Activated CD8-positive, alpha-beta T cell treated with anti-CD3 and anti-CD28 coated beads for 36 hours (primary cell): ENCODE measurements around the gene AK4. TPM values are rescaled to one million over a fixed set of nuclear protein-coding genes. Genes with fewer than 3 reads are reported as not detected.
A peak's percentile ranks its signal among the peaks of the same experiment; 100 is the strongest.
"Not testable (repeated sequence)": the region's sequence is repeated elsewhere in the genome, so short reads cannot be mapped to it uniquely, and the experiment has no call there.

Source experiments
- ATAC-seq: fragments of 200-7000 bp; cut with Tn5 transposase; one replicate; pipeline ENCODE4 v1.10.0; 2021; ENCODE audit warnings: mild to moderate bottlenecking, moderate library complexity
- CTCF ChIA-PET: fragments of 350-600 bp; sonication (Branson Sonifier 250); formaldehyde crosslinking; loops from one replicate; lab custom pipeline; 2021; ENCODE audit warnings: antibody characterized with exemption; lab: Charles Lee
- POLR2A ChIA-PET: fragments of 350-600 bp; sonication (Branson Sonifier 250); formaldehyde crosslinking; loops from one replicate; lab custom pipeline; 2021; ENCODE audit warnings: antibody characterized with exemption; lab: Charles Lee
- DNase-seq: peaks from one replicate; pipeline ENCODE4 v3.0.0-alpha.2; 2020
- H3K27ac Mint-ChIP-seq: one replicate; pipeline ENCODE4 v1.8.0; 2021; ENCODE audit warnings: mild to moderate bottlenecking, mixed read lengths
- H3K27me3 Mint-ChIP-seq: one replicate; pipeline ENCODE4 v1.8.0; 2021; ENCODE audit warnings: mixed read lengths
- H3K36me3 Mint-ChIP-seq: one replicate; pipeline ENCODE4 v1.8.0; 2021; ENCODE audit warnings: low read depth, mixed read lengths
- H3K4me1 Mint-ChIP-seq: one replicate; pipeline ENCODE4 v1.8.0; 2021; ENCODE audit warnings: low read depth, mixed read lengths
- H3K4me3 Mint-ChIP-seq: one replicate; pipeline ENCODE4 v1.8.0; 2021; ENCODE audit warnings: mild to moderate bottlenecking, moderate library complexity, mixed read lengths
- H3K9me3 Mint-ChIP-seq: one replicate; pipeline ENCODE4 v1.8.0; 2021; ENCODE audit warnings: mixed read lengths
- intact Hi-C: fragments of 100-400 bp; cut with micrococcal nuclease; formaldehyde crosslinking; loops from one replicate; pipeline ENCODE4 v1.10.0; 2022
- total RNA-seq, 2 experiments: library from RNA; stranded (reverse); gene quantifications; one replicate each; pipeline ENCODE4 v1.2.3, GENCODE V29; 2021
- TF ChIP-seq, protein P1 (sequence below): fragments of 200-600 bp; IDR thresholded peaks from one replicate; pipeline ENCODE4 v1.8.0; 2022; ENCODE audit warnings: antibody characterized with exemption, mild to moderate bottlenecking

Gene AK4
- 100 to 1,000 TPM; 151 to 156 TPM for total RNA-seq

GRCh38 chr1:65148178-65148547, at the start of gene AK4:
TSS of gene AK4 (plus strand) at chr1:65148203. CDS start at chr1:65148408, 205 bp downstream.
- DNase-seq, H3K9me3 Mint-ChIP-seq, CTCF ChIA-PET: not testable (repeated sequence)
- POLR2A ChIA-PET, result interaction anchor here (0.7 to 1.4 kb wide), 5 partner anchors 12 to 252 kb away, joined by 3 to 5 read pairs (median 3); partner anchors contain the start of gene JAK1
- Mint-ChIP-seq H3K27ac (peak within 1 kb of the TSS; percentile 86), H3K4me1 (peaks cover 21% of the 10 kb centered on the region), H3K36me3 (peaks cover 28% of the 10 kb centered on the region), H3K27me3 (peaks cover 35% of the 10 kb centered on the region), H3K4me3 (peak within 1 kb of the TSS; percentile 90)
- peak; percentile 21 for ATAC-seq
- intact Hi-C loops, result loop anchor here (5.0 kb wide), 2 partner anchors 64 to 71 kb away; no protein-coding TSS in a partner anchor

DNA sequence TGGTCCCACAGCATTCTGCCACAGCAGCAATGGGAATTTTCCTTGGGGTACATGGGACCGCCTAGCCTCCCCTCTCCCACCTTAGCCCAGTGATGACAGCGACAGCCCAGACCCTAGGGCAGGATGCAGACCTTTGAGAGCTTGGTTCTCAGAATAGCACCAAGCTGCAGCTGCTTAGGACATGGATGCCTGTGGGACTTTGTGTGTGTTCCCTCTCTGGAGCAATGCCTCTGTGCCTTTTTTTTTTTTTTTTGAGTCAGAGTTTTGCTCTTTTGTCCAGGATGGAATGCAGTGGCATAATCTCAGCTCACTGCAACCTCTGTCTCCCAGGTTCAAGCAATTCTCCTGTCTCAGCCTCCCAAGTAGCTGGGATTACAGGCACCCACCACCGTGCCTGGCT, 44.2 kb upstream of the AK4 start:
- ChIA-PET POLR2A (no interaction called here), CTCF (interaction anchor here (0.6 kb wide), 1 partner anchor 516 kb away, joined by 3 read pairs; no protein-coding TSS in a partner anchor)
- Mint-ChIP-seq H3K4me3 (no peak overlapping the region), H3K27ac (no peak overlapping the region), H3K9me3 (peaks cover 6% of the 10 kb centered on the region), H3K4me1 (no peaks in the 10 kb centered on the region), H3K36me3 (no peaks in the 10 kb centered on the region), H3K27me3 (peaks cover 2% of the 10 kb centered on the region)
- TF ChIP-seq, protein P1, sequence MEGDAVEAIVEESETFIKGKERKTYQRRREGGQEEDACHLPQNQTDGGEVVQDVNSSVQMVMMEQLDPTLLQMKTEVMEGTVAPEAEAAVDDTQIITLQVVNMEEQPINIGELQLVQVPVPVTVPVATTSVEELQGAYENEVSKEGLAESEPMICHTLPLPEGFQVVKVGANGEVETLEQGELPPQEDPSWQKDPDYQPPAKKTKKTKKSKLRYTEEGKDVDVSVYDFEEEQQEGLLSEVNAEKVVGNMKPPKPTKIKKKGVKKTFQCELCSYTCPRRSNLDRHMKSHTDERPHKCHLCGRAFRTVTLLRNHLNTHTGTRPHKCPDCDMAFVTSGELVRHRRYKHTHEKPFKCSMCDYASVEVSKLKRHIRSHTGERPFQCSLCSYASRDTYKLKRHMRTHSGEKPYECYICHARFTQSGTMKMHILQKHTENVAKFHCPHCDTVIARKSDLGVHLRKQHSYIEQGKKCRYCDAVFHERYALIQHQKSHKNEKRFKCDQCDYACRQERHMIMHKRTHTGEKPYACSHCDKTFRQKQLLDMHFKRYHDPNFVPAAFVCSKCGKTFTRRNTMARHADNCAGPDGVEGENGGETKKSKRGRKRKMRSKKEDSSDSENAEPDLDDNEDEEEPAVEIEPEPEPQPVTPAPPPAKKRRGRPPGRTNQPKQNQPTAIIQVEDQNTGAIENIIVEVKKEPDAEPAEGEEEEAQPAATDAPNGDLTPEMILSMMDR, result no peak
- DNase-seq (no peak), ATAC-seq (no peak)
- intact Hi-C loops, result no loop called here

GRCh38 chr1:65104854-65105534, 43.0 kb upstream of the AK4 start:
- TF ChIP-seq, protein P1, result no peak
- no peaks in the 10 kb centered on the region for H3K36me3 Mint-ChIP-seq
- no peak overlapping the region for H3K27ac Mint-ChIP-seq
- H3K9me3 Mint-ChIP-seq, result peaks cover 3% of the 10 kb centered on the region
- intact Hi-C loops, result no loop called here
- no peaks in the 10 kb centered on the region for H3K4me1 Mint-ChIP-seq
- no peak overlapping the region for H3K4me3 Mint-ChIP-seq
- H3K27me3 Mint-ChIP-seq, result peaks cover 2% of the 10 kb centered on the region
- no peak for DNase-seq
- ChIA-PET CTCF (interaction anchor here (0.7 kb wide), 1 partner anchor 25 kb away, joined by 3 read pairs; no protein-coding TSS in a partner anchor), POLR2A (no interaction called here)
- ATAC-seq, result no peak

- intact Hi-C loops, result no loop called here
- Mint-ChIP-seq H3K27ac (no peak overlapping the region), H3K36me3 (no peaks in the 10 kb centered on the region), H3K4me3 (no peak overlapping the region), H3K27me3 (peaks cover 2% of the 10 kb centered on the region), H3K9me3 (peaks cover 3% of the 10 kb centered on the region), H3K4me1 (no peaks in the 10 kb centered on the region)
- no peak for DNase-seq
- ChIA-PET POLR2A (no interaction called here), CTCF (interaction anchor here (0.7 kb wide), 1 partner anchor 24 kb away, joined by 3 read pairs; no protein-coding TSS in a partner anchor)
- no peak for ATAC-seq
- TF ChIP-seq, protein P1, result no peak
These were observed 42.4 kb upstream of the AK4 start for GRCh38 chr1:65105596-65105995.

- H3K4me3 Mint-ChIP-seq, result no peak overlapping the region
- H3K27me3 Mint-ChIP-seq, result peaks cover 7% of the 10 kb centered on the region
- H3K4me1 Mint-ChIP-seq, result no peaks in the 10 kb centered on the region
- H3K36me3 Mint-ChIP-seq, result no peaks in the 10 kb centered on the region
- intact Hi-C loops, result no loop called here
- ATAC-seq (no peak), DNase-seq (no peak)
- no peaks in the 10 kb centered on the region for H3K9me3 Mint-ChIP-seq
- POLR2A ChIA-PET, result no interaction called here
- TF ChIP-seq, protein P1, result no peak
- no peak overlapping the region for H3K27ac Mint-ChIP-seq
- CTCF ChIA-PET, result interaction anchor here (1.1 kb wide), 1 partner anchor 12 kb away, joined by 3 read pairs; no protein-coding TSS in a partner anchor
These were observed 39.9 kb upstream of the AK4 start for GRCh38 chr1:65108025-65108642.
